ENCODE data around the gene TTBK1. TPM values are rescaled to one million over a fixed set of nuclear protein-coding genes. Genes with fewer than 3 reads are reported as not detected.
A peak's percentile ranks its signal among the peaks of the same experiment; 100 is the strongest.

The TTBK1 gene
- total RNA-seq, 6 experiments from 2014 or later: 0.83 to 1.6 (median 0.87) TPM

GRCh38 chr6:43219814-43220213, 23.5 kb upstream of the TTBK1 start:
- H3K4me3 ChIP-seq: no peak overlapping the region
- no peak for ATAC-seq
- no peaks in the 10 kb centered on the region for H3K4me1 ChIP-seq
- H3K9me3 ChIP-seq: no peaks in the 10 kb centered on the region
- 87% methylated on average over 6 of the region's 7 CpGs for WGBS (ENCODE audit: insufficient coverage, low coverage, low lambda C conversion rate, missing lambda C conversion rate)
- H3K36me3 ChIP-seq: peaks cover 0 to 20% (median 3%) of the 10 kb centered on the region in 4 donors
- intact Hi-C loops (cut with DNase I): no loop called here
- H3K27me3 ChIP-seq: no peaks in the 10 kb centered on the region
- H3K27ac ChIP-seq: no peak overlapping the region
- TF ChIP-seq POLR2A (IDR thresholded peaks at IDR 0.05) (no peak), CTCF (IDR thresholded peaks at IDR 0.05) (no peak)
- DNase-seq: no peak

GRCh38 chr6:43220439-43220951, 22.8 kb upstream of the TTBK1 start:
- TF ChIP-seq CTCF (IDR thresholded peaks at IDR 0.05): no peak
- no peak for TF ChIP-seq POLR2A (IDR thresholded peaks at IDR 0.05)
- Histone ChIP-seq H3K4me3 (no peak overlapping the region), H3K4me1 (no peaks in the 10 kb centered on the region), H3K9me3 (no peaks in the 10 kb centered on the region), H3K36me3 (peaks cover 0 to 20% (median 2%) of the 10 kb centered on the region in 4 donors), H3K27ac (no peak overlapping the region), H3K27me3 (no peaks in the 10 kb centered on the region)
- intact Hi-C loops (cut with DNase I): no loop called here
- DNase-seq (no peak), ATAC-seq (no peak)
- WGBS (ENCODE audit: insufficient coverage, low coverage, low lambda C conversion rate, missing lambda C conversion rate): no CpG with 5 or more reads among the region's 16 CpGs

GRCh38 chr6:43221046-43221972, 22.0 kb upstream of the TTBK1 start:
- ATAC-seq: peak in 3 of 4 donors; percentile 11 to 25 (median 12)
- intact Hi-C loops (cut with DNase I): no loop called here
- peaks cover 0 to 17% (median 2%) of the 10 kb centered on the region in 4 donors for H3K36me3 ChIP-seq

DNA sequence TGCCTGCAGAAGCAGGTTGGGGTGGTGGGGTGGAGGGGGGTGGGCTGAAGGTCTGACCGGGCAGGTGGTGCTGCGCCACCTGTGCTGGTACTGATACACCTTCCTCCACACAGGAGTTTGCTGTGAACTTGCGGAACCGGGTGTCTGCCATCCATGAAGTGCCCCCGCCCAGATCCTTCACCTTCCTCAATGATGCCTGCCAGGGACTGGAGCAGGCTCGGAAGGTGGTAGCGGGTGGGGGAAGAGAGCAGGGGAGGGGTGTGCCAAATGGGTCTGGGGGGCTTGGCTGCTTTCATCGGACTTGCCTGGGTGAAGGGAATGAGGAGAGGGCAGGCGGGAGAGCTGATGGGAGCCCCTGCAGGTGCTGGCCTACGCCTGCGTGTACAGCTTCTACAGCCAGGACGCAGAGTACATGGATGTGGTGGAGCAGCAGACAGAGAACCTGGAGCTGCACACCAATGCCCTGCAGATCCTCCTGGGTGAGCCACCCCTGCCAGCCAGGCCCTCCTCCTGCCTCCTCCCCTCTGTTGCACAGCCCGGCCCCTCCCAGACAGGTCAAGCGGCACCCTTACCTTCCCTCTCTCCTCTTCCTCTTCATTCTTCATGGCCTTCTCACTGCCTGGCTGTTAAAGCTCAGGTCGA, 20.7 kb upstream of the TTBK1 start:
- intact Hi-C loops (cut with DNase I): no loop called here
- Histone ChIP-seq H3K27ac (no peak overlapping the region), H3K4me1 (no peaks in the 10 kb centered on the region), H3K9me3 (no peaks in the 10 kb centered on the region), H3K36me3 (peaks cover 0 to 9% (median 2%) of the 10 kb centered on the region in 4 donors), H3K4me3 (no peak overlapping the region), H3K27me3 (no peaks in the 10 kb centered on the region)
- DNase-seq (no peak), ATAC-seq (peak in 2 of 4 donors; percentile 4 to 16)
- TF ChIP-seq POLR2A (IDR thresholded peaks at IDR 0.05): no peak
- no peak for TF ChIP-seq CTCF (IDR thresholded peaks at IDR 0.05)
- 72% methylated on average over 2 of the region's 15 CpGs for WGBS (ENCODE audit: insufficient coverage, low coverage, low lambda C conversion rate, missing lambda C conversion rate)

More at GRCh38 chr6:43221046-43221972, 22.0 kb upstream of the TTBK1 start:
- Histone ChIP-seq H3K27ac (no peak overlapping the region), H3K9me3 (no peaks in the 10 kb centered on the region), H3K27me3 (no peaks in the 10 kb centered on the region), H3K4me3 (no peak overlapping the region), H3K4me1 (no peaks in the 10 kb centered on the region)
- no peak for DNase-seq
- WGBS (ENCODE audit: insufficient coverage, low coverage, low lambda C conversion rate, missing lambda C conversion rate): 82% methylated on average over 6 of the region's 20 CpGs
- no peak for TF ChIP-seq POLR2A (IDR thresholded peaks at IDR 0.05)
- TF ChIP-seq CTCF (IDR thresholded peaks at IDR 0.05): no peak
